Duodenal mucosa (tissue), 2 donors: Measurements from ENCODE around the gene DNER.

Experiments used
- H3K27ac ChIP-seq: one replicate; pipeline ENCODE4 v1.7.0; 2013; ENCODE audit warnings: low read depth, low read length
- H3K27me3 ChIP-seq, 2 donors: one replicate each; pipeline ENCODE4 v1.7.0; 2013; ENCODE audit warnings: low read length in 2 of 2, control low read depth in 1 of 2; ENCODE audit not compliant: insufficient read depth in 2 of 2, control insufficient read depth in 1 of 2
- H3K36me3 ChIP-seq, 2 donors: one replicate each; pipeline ENCODE4 v1.7.0; 2013; ENCODE audit warnings: low read length in 2 of 2, control low read depth in 1 of 2; ENCODE audit not compliant: insufficient read depth in 2 of 2, control insufficient read depth in 1 of 2
- H3K4me1 ChIP-seq, 2 donors: one replicate each; pipeline ENCODE4 v1.7.0; 2013; ENCODE audit warnings: low read length in 2 of 2, control low read depth in 1 of 2; ENCODE audit not compliant: insufficient read depth in 2 of 2, control insufficient read depth in 1 of 2
- H3K4me3 ChIP-seq, 2 donors: one replicate each; pipeline ENCODE4 v1.7.0; 2013; ENCODE audit warnings: low read length in 2 of 2, low read depth in 1 of 2
- H3K9ac ChIP-seq, 2 donors: one replicate each; pipeline ENCODE4 v1.7.0; 2013; ENCODE audit warnings: low read length in 2 of 2, low read depth in 1 of 2
- H3K9me3 ChIP-seq, 2 donors: one replicate each; pipeline ENCODE4 v1.7.0; 2013; ENCODE audit warnings: low read length in 2 of 2, control low read depth in 1 of 2; ENCODE audit not compliant: control insufficient read depth in 1 of 2

Gene DNER

DNA sequence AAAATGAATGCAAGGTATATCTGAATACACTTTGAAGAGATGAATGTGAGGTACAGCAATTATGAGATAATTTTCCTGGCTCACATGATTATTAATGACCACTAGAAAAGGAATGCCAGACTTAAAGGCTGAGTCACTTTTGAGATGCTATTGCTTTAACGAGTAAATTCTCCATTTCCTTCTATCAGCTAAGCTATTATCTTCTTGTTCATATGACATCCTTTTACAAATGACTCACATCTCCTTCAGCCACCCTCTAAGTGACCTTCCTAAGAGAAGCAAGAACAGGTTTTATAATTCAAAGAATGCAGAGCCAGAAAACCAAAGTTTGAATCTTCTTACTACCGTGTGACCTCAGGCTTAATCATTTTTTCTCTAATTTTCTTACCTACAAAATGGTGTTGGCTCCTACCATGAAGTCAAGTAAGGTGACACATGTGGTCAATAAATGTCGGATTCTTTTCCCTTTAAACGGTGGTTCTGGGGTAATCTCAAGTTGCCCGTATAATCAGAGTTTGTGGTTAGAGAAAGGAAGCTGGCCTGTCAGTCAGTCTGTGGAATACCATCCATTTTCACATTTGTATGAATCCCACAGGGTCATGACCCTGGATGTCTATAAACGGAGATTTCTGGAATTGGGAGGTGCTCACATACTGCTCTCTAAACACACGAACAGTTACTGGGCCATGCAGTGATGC is 259.3 kb downstream of the DNER start:
- H3K4me3 ChIP-seq, result no peak overlapping the region
- no peaks in the 10 kb centered on the region for H3K36me3 ChIP-seq

GRCh38 chr2:229453230-229453629 is 261.1 kb downstream of the DNER start:
- H3K27ac ChIP-seq, result no peak overlapping the region
- no peak overlapping the region for H3K4me3 ChIP-seq
- H3K4me1 ChIP-seq, result no peaks in the 10 kb centered on the region
- no peaks in the 10 kb centered on the region for H3K9me3 ChIP-seq
- H3K36me3 ChIP-seq, result no peaks in the 10 kb centered on the region
- H3K27me3 ChIP-seq, result no peaks in the 10 kb centered on the region
- no peak overlapping the region for H3K9ac ChIP-seq

More for the DNA sequence above, 259.3 kb downstream of the DNER start:
- H3K9ac ChIP-seq, result no peak overlapping the region
- H3K27ac ChIP-seq, result no peak overlapping the region
- no peaks in the 10 kb centered on the region for H3K9me3 ChIP-seq
- H3K27me3 ChIP-seq, result no peaks in the 10 kb centered on the region
- no peaks in the 10 kb centered on the region for H3K4me1 ChIP-seq

DNA sequence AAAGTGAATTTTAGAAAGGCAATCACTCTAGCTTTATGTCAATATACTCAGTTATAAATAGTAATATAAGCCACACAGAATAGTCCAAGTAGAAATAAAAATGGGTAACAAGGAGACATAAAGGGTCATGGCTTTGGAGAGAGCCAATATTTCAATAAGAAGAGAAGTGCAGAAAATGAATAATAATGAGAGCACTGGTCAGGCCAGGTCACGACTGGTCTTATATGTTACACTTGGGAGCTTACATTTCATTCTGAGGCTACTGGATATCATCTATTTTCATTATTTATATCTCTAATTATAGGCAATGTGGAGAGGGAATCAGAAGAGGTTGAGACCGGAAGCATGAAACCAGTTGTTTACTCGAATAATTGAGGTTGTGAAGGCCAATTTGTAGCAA is 262.5 kb downstream of the DNER start:
- Histone ChIP-seq H3K4me3 (no peak overlapping the region), H3K4me1 (no peaks in the 10 kb centered on the region), H3K9ac (no peak overlapping the region), H3K27ac (no peak overlapping the region), H3K9me3 (no peaks in the 10 kb centered on the region), H3K36me3 (no peaks in the 10 kb centered on the region), H3K27me3 (no peaks in the 10 kb centered on the region)

DNA sequence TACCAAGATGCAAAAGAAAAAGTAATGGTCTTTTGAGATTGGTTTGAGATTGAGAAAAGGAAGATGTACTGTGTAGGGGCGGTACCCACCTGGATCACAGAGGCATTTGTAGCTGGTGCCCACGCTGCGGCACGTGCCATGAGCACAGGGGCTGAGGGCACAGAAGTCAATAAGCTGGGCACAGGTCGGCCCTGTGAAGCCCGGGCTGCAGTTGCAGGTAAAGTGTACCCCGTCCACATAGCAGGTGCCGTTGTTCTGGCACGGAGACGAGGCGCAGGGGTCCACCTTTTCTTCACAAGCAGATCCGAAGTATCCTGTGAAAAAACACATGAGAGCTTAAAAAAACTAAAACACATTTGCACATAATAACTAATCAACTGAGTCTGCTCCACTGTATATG is 267.1 kb downstream of the DNER start:
- Histone ChIP-seq H3K9me3 (no peaks in the 10 kb centered on the region), H3K36me3 (no peaks in the 10 kb centered on the region), H3K4me3 (no peak overlapping the region), H3K9ac (no peak overlapping the region), H3K27ac (no peak overlapping the region), H3K4me1 (no peaks in the 10 kb centered on the region), H3K27me3 (no peaks in the 10 kb centered on the region)

- H3K4me3 ChIP-seq, result no peak overlapping the region
- no peaks in the 10 kb centered on the region for H3K36me3 ChIP-seq
- H3K27ac ChIP-seq, result no peak overlapping the region
- no peaks in the 10 kb centered on the region for H3K27me3 ChIP-seq
- no peaks in the 10 kb centered on the region for H3K9me3 ChIP-seq
- no peaks in the 10 kb centered on the region for H3K4me1 ChIP-seq
- no peak overlapping the region for H3K9ac ChIP-seq
Measured at GRCh38 chr2:229446350-229446749, 268.0 kb downstream of the DNER start.

DNA sequence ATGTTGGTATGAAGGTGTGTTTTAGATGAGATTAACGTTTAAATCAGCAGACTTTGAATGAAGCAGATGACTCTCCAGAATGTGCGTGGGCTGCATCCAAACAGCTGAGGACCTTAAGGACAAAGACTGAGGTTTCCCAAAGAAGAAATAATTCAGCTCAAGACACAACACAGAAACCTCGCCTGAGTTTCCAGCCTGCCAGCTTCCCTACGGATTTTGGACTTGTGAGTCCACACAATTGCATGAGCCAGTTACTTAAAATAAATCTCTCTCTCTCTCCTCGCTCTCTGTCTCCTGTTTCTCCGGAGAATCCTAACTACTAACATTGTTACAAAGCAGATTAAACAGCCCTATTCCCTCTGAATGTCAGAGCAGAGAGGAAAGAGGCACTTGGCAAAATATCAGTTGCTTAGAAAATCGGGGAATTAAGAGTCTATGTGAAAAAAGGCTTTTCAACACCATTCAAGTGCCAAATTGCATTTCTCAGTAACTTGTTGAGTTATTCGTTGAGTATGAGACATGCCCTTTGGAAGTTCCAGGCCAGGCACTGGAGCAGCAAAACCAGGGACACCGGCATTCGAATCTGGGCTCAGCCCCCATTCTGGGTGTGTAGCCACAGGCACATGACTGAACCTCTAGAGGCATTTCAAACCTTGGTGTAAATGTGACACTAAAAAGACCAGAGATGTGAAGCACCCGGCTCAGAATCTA is 268.7 kb downstream of the DNER start:
- no peak overlapping the region for H3K4me3 ChIP-seq
- H3K36me3 ChIP-seq, result no peaks in the 10 kb centered on the region
- no peak overlapping the region for H3K9ac ChIP-seq
- no peaks in the 10 kb centered on the region for H3K9me3 ChIP-seq
- no peaks in the 10 kb centered on the region for H3K27me3 ChIP-seq
- H3K27ac ChIP-seq, result no peak overlapping the region
- H3K4me1 ChIP-seq, result no peaks in the 10 kb centered on the region

GRCh38 chr2:229445019-229445418 is 269.3 kb downstream of the DNER start:
- Histone ChIP-seq H3K4me1 (no peaks in the 10 kb centered on the region), H3K4me3 (no peak overlapping the region), H3K36me3 (no peaks in the 10 kb centered on the region), H3K27me3 (no peaks in the 10 kb centered on the region), H3K9ac (no peak overlapping the region), H3K27ac (no peak overlapping the region), H3K9me3 (no peaks in the 10 kb centered on the region)

GRCh38 chr2:229443546-229444268 is 270.6 kb downstream of the DNER start:
- no peaks in the 10 kb centered on the region for H3K4me1 ChIP-seq
- no peak overlapping the region for H3K4me3 ChIP-seq
- no peak overlapping the region for H3K27ac ChIP-seq
- H3K9ac ChIP-seq, result no peak overlapping the region
- H3K36me3 ChIP-seq, result no peaks in the 10 kb centered on the region
- no peaks in the 10 kb centered on the region for H3K27me3 ChIP-seq
- no peaks in the 10 kb centered on the region for H3K9me3 ChIP-seq

GRCh38 chr2:229443141-229443540 is 271.2 kb downstream of the DNER start:
- Histone ChIP-seq H3K27me3 (no peaks in the 10 kb centered on the region), H3K4me3 (no peak overlapping the region), H3K9me3 (no peaks in the 10 kb centered on the region), H3K9ac (no peak overlapping the region), H3K36me3 (no peaks in the 10 kb centered on the region), H3K4me1 (no peaks in the 10 kb centered on the region), H3K27ac (no peak overlapping the region)

DNA sequence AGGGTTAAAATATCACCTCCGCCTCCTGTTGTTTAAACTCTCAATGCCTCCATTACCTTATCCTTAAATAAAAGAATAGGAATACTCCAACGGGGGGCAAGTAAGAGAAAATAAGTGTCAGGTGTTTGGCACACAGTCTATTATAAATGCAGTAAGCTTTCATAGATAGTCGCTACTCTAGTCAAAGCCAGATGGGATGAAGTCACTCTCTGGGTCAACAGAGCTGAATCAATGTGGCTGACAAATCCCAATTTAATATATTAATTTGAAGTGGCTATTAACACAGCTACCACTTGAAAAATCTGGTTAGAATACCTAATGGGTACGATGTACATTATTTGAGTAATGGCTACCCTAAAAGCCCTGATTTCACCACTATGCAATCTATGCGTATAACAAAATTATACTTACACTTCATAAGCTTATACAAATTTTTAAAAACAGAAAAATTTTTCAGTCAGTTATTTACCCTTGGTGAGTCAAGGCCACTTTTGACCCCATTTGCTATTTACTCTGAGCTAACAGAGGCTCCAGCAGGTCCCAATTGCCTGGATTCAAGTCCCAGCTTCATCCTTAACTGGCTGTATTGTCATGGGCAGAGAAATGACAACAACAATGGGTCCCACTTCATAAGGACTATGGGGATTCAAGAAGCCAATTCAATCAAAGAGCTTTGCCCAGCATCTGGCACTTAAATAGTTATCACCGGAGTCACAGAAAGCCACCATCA is 275.8 kb downstream of the DNER start:
- H3K4me1 ChIP-seq, result no peaks in the 10 kb centered on the region
- no peak overlapping the region for H3K27ac ChIP-seq
- no peak overlapping the region for H3K9ac ChIP-seq
- H3K4me3 ChIP-seq, result no peak overlapping the region
- H3K9me3 ChIP-seq, result no peaks in the 10 kb centered on the region
- H3K27me3 ChIP-seq, result no peaks in the 10 kb centered on the region
- no peaks in the 10 kb centered on the region for H3K36me3 ChIP-seq
